Activated CD4-positive, CD25-positive, alpha-beta regulatory T cell treated with anti-CD3 and anti-CD28 coated beads, Interleukin-2, amount 50 U/mL, for 24 hours (primary cell): ENCODE data around the gene MEF2C.

Experiments
- ATAC-seq, 2 donors: fragments of 150-1000 bp; cut with Tn5 transposase; one replicate each; pipeline ENCODE4 v1.10.0; 2021; ENCODE audit warnings: mild to moderate bottlenecking in 1 of 2, moderate library complexity in 1 of 2

The MEF2C gene

GRCh38 chr5:88686726-88687125 is 196.3 kb downstream of the MEF2C start:
- no peak for ATAC-seq

GRCh38 chr5:88685591-88686541 is 197.1 kb downstream of the MEF2C start:
- ATAC-seq: no peak

GRCh38 chr5:88683506-88684135 is 199.4 kb downstream of the MEF2C start:
- no peak for ATAC-seq

GRCh38 chr5:88682881-88683361 is 200.1 kb downstream of the MEF2C start:
- ATAC-seq: no peak

- ATAC-seq: no peak
These were observed 200.9 kb downstream of the MEF2C start for GRCh38 chr5:88682131-88682530.

GRCh38 chr5:88681211-88681803 is 201.7 kb downstream of the MEF2C start:
- no peak for ATAC-seq

GRCh38 chr5:88680253-88681132 is 202.5 kb downstream of the MEF2C start:
- ATAC-seq: peak; percentile 87 to 95

- ATAC-seq: no peak
These were observed 203.3 kb downstream of the MEF2C start for GRCh38 chr5:88679638-88680037.

GRCh38 chr5:88678770-88679381 is 204.1 kb downstream of the MEF2C start:
- no peak for ATAC-seq

- ATAC-seq: no peak
These were observed 204.8 kb downstream of the MEF2C start for GRCh38 chr5:88677943-88678769.

GRCh38 chr5:88677376-88677895 is 205.5 kb downstream of the MEF2C start:
- ATAC-seq: no peak

GRCh38 chr5:88676637-88677375 is 206.2 kb downstream of the MEF2C start:
- no peak for ATAC-seq

- no peak for ATAC-seq
These were observed 207.0 kb downstream of the MEF2C start for GRCh38 chr5:88675708-88676636.

GRCh38 chr5:88675168-88675707 is 207.7 kb downstream of the MEF2C start:
- ATAC-seq: peak in 1 of 2 donors; percentile 25

GRCh38 chr5:88674356-88675167 is 208.4 kb downstream of the MEF2C start:
- peak; percentile 9 to 49 for ATAC-seq

- no peak for ATAC-seq
These were observed 209.5 kb downstream of the MEF2C start for GRCh38 chr5:88673253-88674105.
